Stimulated activated CD8-positive, alpha-beta memory T cell treated with anti-CD3 and anti-CD28 coated beads, Interleukin-12 subunit alpha, Interleukin-12 subunit beta, amount 100 ng/mL, for 24 hours (primary cell): Measurements from ENCODE around the gene MAP3K6.
"Not testable (repeated sequence)": the region's sequence is repeated elsewhere in the genome, so short reads cannot be mapped to it uniquely, and the experiment has no call there.

Source experiments
- DNase-seq: peaks from one replicate; pipeline ENCODE4 v3.0.0-alpha.2; 2020; ENCODE audit errors: extremely low read depth

Gene MAP3K6, protein sequence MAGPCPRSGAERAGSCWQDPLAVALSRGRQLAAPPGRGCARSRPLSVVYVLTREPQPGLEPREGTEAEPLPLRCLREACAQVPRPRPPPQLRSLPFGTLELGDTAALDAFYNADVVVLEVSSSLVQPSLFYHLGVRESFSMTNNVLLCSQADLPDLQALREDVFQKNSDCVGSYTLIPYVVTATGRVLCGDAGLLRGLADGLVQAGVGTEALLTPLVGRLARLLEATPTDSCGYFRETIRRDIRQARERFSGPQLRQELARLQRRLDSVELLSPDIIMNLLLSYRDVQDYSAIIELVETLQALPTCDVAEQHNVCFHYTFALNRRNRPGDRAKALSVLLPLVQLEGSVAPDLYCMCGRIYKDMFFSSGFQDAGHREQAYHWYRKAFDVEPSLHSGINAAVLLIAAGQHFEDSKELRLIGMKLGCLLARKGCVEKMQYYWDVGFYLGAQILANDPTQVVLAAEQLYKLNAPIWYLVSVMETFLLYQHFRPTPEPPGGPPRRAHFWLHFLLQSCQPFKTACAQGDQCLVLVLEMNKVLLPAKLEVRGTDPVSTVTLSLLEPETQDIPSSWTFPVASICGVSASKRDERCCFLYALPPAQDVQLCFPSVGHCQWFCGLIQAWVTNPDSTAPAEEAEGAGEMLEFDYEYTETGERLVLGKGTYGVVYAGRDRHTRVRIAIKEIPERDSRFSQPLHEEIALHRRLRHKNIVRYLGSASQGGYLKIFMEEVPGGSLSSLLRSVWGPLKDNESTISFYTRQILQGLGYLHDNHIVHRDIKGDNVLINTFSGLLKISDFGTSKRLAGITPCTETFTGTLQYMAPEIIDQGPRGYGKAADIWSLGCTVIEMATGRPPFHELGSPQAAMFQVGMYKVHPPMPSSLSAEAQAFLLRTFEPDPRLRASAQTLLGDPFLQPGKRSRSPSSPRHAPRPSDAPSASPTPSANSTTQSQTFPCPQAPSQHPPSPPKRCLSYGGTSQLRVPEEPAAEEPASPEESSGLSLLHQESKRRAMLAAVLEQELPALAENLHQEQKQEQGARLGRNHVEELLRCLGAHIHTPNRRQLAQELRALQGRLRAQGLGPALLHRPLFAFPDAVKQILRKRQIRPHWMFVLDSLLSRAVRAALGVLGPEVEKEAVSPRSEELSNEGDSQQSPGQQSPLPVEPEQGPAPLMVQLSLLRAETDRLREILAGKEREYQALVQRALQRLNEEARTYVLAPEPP (N-terminal part only)

DNA sequence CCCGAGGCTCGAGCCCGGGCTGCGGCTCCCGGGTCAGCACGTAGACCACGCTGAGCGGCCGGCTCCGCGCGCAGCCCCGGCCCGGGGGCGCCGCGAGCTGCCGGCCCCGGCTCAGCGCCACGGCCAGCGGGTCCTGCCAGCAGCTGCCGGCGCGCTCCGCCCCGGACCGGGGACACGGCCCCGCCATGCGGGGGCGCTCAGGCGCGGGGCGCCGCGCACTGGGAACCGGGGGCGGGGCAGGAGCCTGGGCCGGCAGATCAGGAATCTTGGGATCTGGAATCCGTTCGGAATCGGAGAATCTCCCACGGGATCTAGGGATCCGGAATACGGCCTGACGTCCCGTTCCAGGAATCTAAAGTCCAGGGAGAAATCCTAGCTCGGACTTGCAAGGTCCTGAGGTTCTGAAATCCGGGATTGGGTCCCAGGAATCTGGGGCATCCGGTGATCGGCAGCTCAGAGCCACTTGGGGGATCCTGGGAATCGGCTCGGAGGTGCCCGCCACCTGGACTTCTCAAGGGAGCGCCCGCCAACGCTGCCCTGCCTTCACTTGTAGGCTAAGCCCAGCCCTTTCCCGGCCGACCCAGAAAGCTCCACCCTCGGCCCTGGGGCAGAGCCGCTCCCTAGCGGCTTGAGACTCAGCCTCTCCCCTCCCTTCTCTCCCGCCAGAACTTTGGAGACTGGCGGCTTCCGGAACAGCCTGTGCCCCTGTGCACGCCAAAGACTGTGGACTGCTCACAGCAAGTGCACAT, at the start of gene MAP3K6:
Gene MAP3K6 (minus strand): TSS at position 551 of the 749 bp plus-strand sequence. CDS start 364 bp downstream, at position 187.
- DNase-seq = no peak

DNA sequence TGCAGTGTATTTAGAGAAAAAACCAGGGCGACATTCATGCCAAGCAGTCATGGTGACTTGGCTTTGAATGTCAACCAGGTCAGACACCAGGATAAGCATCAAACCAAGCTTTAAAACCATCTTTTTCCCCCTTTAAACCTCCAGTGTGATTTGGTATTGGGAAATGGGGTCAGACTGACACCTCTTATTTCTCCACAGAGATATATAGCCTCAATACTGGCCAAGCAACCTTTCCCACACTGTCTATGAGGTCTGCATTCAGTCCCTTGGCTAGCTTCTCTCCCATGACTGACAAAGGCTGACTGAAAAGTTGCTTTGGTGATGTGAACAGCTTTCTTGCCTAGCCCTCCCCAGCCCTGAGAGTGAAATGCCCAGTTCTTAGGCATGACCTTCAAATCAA, 47.3 kb upstream of the MAP3K6 start:
- DNase-seq = no peak

DNA sequence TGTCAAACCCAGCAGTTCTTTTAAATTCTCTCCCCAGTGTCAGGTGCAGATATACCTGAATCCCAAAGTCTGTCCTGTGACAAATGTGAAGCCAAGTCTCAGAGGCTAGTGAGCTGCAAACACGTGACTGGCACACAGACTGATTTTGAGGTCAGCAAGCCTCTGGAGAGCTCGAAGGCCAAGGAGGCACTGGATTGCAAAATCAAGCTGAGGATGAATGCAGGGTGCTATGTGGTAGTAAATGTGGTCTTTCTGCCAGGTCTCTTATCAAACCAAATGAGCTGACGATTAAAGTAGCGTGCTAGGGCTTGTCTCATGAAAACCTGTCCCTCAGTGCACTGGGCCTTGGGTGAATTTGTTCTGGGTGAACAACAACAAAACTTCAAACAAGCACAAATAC, 46.2 kb upstream of the MAP3K6 start:
- no peak for DNase-seq

GRCh38 chr1:27412502-27412901, 45.7 kb upstream of the MAP3K6 start:
- no peak for DNase-seq

DNA sequence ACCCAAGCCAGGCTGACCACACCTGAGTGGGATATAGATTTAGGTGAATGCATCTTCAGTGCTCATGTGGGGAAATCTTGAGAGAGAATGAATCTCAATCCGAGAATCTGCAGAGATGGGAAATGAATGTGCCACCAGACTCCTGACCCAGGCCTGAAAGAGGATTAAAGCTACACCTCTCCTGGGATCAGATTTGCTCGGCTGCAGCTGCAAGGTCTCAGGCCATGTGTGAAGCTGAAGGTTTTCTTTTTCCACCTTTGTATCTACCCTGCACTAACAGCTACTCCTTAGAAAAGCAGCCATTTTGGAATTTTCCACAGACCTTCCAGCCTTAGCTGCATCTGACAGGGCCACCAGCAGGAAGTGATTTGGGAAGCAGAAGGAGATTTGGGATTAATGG, 43.9 kb upstream of the MAP3K6 start:
- no peak for DNase-seq

DNA sequence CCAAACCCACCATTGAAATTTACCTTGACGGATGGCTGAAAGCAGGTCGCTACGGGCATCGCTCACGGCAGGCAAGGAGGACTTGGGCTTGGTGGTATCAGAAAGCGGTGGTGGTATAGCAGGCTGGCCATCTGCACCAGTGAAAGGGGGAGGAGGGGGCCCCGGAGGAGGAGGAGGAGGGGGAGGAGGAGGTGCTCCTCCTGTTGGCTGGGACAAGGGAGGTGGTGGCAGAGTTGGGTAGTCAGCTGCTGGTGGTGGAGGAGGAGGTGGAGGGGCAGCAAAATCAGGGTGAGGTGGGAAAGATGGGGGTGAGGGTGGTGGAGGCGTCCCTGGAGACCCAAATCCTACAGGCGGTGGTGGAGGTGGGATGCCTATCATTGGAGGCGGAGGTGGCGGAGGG, 42.9 kb upstream of the MAP3K6 start:
- no peak for DNase-seq

DNA sequence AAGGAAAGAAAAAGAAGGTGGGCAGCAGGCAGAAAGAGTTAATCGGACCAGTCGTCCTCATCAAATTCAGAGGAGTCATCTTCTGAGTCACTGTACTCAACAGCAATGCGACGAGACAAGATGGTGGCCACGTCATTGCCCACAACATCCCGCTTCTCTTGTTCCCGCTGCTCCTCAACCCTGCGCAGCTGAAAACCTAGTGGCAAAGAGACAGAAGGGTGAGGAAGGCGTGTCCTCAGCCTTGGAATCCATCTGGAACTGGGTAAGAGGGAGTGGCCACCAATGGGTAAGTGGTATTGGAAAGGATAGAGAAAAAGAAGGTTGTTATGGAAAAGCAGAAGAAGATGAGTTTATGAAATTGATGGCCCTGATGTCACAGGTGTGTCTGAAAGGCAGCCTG, 41.4 kb upstream of the MAP3K6 start:
- DNase-seq = no peak

DNA sequence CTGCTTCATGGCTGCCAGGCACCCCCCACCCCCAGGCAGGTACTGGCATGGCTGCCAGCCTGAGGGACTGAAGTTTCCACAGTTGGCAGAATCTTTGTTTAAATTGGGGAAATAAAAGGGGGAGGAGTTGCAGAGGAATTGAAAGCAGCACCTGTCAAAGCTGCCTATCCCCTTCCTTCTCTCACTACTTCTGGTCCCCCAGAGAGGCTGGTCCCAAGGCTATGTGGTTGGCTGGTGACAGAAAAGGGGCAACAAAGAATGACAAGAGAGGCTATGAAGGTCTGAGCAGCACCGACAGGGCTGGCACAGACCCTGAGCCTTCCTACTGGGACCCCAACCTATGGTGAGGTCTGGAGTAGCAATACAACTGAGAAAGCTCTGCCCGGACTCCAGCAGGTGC, 40.0 kb upstream of the MAP3K6 start:
- DNase-seq = not testable (repeated sequence)

DNA sequence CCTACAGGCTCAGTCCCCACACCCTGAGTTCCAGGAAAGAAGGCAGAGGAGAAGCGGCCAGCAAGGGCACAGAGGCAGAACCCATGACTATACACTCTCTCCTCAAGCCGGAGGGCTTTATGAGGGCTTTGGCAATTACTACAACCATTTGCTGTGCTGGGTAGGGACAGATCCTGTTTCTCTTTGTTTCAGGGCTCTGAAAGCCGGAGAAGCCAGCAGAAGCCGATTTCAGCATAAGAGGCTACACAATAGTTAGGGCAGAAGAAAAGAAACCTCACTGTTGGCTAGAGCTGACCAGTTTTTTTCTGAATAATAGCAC, 39.6 kb upstream of the MAP3K6 start:
- DNase-seq = no peak

DNA sequence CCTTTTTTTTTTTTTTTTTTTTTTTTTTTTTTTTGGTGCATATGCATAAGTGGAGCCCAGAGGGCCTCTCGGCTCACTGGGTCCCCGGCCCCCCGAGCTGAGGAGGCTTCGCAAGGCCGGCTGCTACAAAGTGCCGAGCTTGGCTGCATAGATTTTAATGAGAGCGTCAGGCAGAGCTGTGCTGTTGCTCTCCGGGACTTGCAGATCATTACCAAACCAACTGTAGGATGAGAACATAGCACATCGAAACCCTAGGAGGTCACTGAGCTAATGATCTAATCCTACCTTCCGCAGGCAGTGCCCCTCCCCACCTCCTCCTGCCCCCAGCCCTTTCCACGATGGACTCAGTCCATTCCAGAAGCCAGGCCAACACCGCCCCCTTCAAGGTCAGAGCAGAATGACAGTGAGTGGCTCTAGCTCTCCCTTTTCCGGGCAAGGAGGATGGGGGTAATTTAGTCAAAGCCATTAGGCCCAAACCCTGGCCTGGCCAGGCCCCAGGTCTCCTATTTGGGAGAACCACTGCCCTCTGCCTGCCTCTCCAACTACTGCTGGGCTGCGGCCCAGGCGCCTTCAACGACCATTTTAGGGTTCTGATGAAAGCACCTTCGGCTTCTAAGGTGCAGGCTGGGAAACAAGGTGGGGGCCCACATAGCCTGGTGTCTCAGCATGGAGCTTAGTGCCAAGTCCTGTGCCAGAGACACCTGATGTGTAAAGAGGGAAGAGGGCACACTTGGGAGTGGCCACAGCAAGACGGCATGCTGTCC, 39.0 kb upstream of the MAP3K6 start:
- DNase-seq = not testable (repeated sequence)

DNA sequence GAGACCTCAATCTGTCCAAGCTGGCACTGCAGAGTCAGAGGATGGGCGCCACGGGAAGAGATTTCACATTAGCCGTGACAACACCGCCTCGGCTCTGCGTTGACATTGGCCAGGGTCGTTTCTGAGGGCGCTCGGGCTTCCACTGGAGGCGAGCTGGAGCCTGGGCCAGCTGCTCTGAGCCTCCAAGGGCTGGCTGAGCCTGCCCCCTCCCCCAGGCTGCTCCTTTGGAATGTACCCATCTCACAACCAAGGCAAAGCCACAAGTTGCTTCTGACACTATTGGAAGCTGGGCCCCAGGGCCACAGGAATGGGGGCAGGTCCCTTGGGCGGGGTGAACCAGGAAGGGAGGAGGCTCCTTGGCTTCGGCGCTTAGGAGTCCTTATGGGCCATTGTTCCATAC, 38.3 kb upstream of the MAP3K6 start:
- no peak for DNase-seq

DNA sequence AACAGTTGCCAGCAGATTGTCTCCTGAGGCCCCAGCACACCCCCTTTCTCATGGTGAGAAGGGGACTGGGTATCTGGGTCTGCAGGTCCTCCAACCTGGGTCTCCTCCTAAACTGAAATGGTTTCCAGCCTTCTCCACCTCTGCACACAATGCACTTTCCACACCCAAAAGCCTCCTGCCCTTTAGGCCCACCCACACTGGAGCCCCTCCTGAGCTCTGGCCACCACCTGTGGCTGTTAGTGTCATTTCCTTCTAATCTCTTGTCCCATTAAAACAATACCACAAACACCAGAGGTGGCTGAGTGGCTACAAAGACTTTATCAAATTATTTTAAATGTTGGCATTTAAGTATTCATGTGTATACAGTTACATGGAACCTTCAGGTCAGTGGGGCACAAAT, 37.2 kb upstream of the MAP3K6 start:
- DNase-seq = no peak

- DNase-seq = no peak
Observed at GRCh38 chr1:27403065-27403726, 36.4 kb upstream of the MAP3K6 start.

DNA sequence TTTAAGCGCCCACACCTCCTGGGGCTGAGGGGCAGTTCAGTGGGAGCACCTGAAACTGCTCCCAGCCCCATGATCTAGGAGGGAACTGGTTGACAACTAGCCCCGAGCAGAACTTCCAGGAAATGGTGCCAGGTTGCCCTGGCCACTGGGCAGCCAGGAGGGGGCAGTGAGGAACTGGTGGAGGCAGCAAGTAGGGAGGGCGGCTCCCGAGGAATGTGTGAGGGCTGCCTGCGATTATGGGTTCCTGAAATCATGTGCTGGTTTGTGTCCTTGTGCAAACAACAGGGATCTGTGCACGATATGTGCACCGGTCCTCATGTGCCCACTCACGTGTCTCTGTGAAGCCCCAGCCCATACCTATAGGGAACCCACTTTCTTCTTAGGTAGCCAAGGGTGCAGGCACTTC, 35.6 kb upstream of the MAP3K6 start:
- no peak for DNase-seq

DNA sequence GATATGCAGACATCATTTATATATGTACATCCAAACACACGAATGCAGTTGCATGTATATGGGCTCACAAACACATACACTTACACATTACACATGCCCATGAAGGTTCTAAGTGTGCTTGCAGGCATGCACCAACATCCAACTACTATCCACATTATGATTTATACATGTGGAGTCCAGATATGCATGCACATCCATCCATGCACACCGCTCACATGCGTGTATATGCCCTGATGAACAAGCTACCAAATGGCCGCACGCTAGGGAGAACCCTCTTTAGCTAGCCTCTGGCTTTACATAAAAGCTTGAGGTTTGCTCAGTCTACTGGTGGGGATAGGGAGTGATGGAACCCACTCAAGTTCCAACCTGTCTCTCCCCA, 34.2 kb upstream of the MAP3K6 start:
- DNase-seq = no peak

DNA sequence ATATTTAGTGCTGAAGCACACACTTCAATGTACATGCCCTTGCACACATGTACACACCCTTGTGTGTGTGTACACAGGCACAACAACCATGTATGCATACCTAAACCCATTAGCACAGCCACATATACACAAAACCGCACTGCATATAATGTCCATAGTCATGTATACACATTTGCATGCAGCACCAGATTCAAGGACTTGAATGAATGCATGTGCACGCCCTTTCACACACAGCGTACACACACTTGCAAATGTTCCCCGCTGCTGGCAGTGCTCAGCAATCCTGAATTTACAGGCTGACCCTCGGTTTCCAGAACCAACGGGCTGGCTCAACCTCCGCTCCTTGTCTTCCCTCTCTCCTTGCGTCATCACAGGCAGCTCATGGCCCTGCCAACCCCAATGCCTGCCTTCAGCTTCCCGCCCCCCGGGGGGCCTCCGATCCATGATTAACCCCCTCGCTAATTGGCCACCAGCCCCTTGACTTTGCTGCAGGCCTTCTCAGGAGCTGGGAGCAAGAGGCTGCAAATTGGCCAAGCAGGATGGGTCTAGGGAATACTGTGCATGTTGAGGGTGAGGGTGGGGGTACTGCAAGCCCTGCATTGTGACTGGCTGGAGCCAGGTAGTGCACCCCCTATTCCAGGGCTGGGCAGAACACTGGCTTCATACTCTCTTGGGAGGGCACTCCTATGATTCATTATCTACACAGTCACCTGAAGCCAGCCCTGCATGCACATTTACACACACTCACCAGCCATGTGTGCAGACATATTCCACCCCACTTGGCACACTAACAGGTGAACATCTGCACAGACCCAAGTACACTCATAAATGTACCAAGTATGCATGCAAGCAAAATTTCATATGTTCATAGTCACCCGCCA, 33.6 kb upstream of the MAP3K6 start:
- DNase-seq = no peak

- no peak for DNase-seq
Observed at GRCh38 chr1:27399251-27400025, 32.7 kb upstream of the MAP3K6 start.

DNA sequence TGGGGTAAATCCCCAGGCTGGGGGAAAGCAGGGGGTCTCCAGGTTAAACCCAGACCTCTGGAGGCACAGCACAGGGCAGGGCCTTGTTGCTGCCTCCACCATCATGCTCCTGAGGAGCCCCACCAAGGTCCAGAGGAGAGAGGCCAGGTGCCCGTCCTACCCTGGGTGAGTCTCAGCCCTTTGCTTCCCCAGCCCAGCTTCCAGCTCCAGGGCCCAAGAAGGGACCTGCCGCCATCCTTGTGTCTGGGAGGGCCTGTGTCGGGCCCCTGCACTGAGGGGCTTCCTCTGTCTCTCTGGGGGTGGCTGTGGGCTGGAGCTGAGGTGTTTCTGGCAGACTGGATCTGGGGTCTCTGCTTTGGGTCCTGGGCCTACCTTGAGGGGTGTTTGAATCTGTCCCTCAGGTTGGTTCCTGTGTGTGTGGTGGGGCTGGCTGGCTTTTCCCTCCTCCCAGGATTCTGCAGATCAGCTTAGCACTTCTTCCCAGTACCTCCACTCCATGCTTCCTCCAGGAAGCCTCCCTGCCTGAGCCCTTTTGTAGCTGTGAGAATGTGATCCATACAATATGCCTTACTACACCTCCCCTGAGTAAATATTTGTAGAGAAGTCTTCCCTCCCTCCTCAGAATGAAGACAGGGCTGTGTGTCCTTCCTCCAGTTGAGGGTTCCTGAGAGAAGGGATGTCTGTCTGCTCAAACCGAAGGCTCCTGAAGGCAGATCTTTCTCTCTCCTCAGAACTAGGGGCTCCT, 31.8 kb upstream of the MAP3K6 start:
- no peak for DNase-seq
